T-helper 17 cell (primary cell): ENCODE measurements around the gene OR1A2. TPM values are rescaled to one million over a fixed set of nuclear protein-coding genes. Genes with fewer than 3 reads are reported as not detected.
"Not testable (repeated sequence)": the region's sequence is repeated elsewhere in the genome, so short reads cannot be mapped to it uniquely, and the experiment has no call there.

Experiments used
- ATAC-seq: fragments of 150-1000 bp; cut with Tn5 transposase; 2 replicates; pipeline ENCODE4 v1.10.0; 2021; ENCODE audit warnings: mild to moderate bottlenecking, moderate library complexity
- DNase-seq, 3 donors: peaks; one replicate each; pipeline versions ENCODE4 v3.0.0 to v3.0.0-alpha.2; 2020 to 2021
- H3K9me3 ChIP-seq: one replicate; pipeline ENCODE4 v1.7.0; 2013; ENCODE audit warnings: low read length, mild to moderate bottlenecking; ENCODE audit not compliant: control insufficient read depth, poor library complexity, severe bottlenecking
- H3K27ac Mint-ChIP-seq: one replicate; pipeline ENCODE4 v1.8.0; 2022; ENCODE audit warnings: mild to moderate bottlenecking, moderate library complexity, mixed read lengths
- H3K27me3 Mint-ChIP-seq: one replicate; pipeline ENCODE4 v1.8.0; 2022; ENCODE audit warnings: mixed read lengths
- H3K36me3 Mint-ChIP-seq: one replicate; pipeline ENCODE4 v1.8.0; 2022; ENCODE audit warnings: low read depth, mixed read lengths
- H3K4me1 Mint-ChIP-seq: one replicate; pipeline ENCODE4 v1.8.0; 2022; ENCODE audit warnings: mild to moderate bottlenecking, mixed read lengths
- H3K4me3 Mint-ChIP-seq: one replicate; pipeline ENCODE4 v1.8.0; 2022; ENCODE audit warnings: mild to moderate bottlenecking, moderate library complexity, mixed read lengths
- total RNA-seq, 4 donors: library from RNA in 2 of 4; stranded (reverse) in 2 of 4; gene quantifications; one replicate each; pipeline ENCODE4 v1.2.3 and lab custom pipeline; 2022 to 2026

The OR1A2 gene
- not detected for total RNA-seq
- 0 reads per million in 2 donors for total RNA-seq (lab: John Stamatoyannopoulos, UW)

GRCh38 chr17:3197219-3197618, at the start of gene OR1A2:
Gene OR1A2 (plus strand): TSS chr17:3197519. CDS start chr17:3197519, 0 bp downstream.
- Mint-ChIP-seq H3K27ac (no peak within 1 kb of the TSS), H3K36me3 (no peaks in the 10 kb centered on the region), H3K4me1 (no peaks in the 10 kb centered on the region), H3K27me3 (peaks cover 23% of the 10 kb centered on the region), H3K4me3 (no peak within 1 kb of the TSS)
- ATAC-seq (no peak), DNase-seq (no peak)
- H3K9me3 ChIP-seq: peaks cover 5% of the 10 kb centered on the region

- Mint-ChIP-seq H3K27me3 (peaks cover 46% of the 10 kb centered on the region), H3K4me3 (no peak overlapping the region), H3K36me3 (peaks cover 2% of the 10 kb centered on the region), H3K4me1 (no peaks in the 10 kb centered on the region), H3K27ac (no peak overlapping the region)
- no peak for DNase-seq
- ATAC-seq: no peak
- no peaks in the 10 kb centered on the region for H3K9me3 ChIP-seq
Measured at GRCh38 chr17:3157218-3157617, 40.1 kb upstream of the OR1A2 start.

- Mint-ChIP-seq H3K27ac (no peak overlapping the region), H3K4me1 (no peaks in the 10 kb centered on the region), H3K36me3 (peaks cover 6% of the 10 kb centered on the region), H3K27me3 (peaks cover 42% of the 10 kb centered on the region), H3K4me3 (no peak overlapping the region)
- H3K9me3 ChIP-seq: no peaks in the 10 kb centered on the region
- ATAC-seq (no peak), DNase-seq (no peak)
Measured at GRCh38 chr17:3167574-3167973, 29.7 kb upstream of the OR1A2 start.

GRCh38 chr17:3189961-3190360, 7.4 kb upstream of the OR1A2 start:
- Mint-ChIP-seq H3K4me3 (no peak overlapping the region), H3K27me3 (peaks cover 25% of the 10 kb centered on the region), H3K27ac (no peak overlapping the region), H3K36me3 (no peaks in the 10 kb centered on the region), H3K4me1 (no peaks in the 10 kb centered on the region)
- ATAC-seq (no peak), DNase-seq (no peak)
- no peaks in the 10 kb centered on the region for H3K9me3 ChIP-seq

- no peaks in the 10 kb centered on the region for H3K9me3 ChIP-seq
- Mint-ChIP-seq H3K27ac (no peak within 1 kb of the TSS), H3K36me3 (no peaks in the 10 kb centered on the region), H3K27me3 (peaks cover 27% of the 10 kb centered on the region), H3K4me3 (no peak within 1 kb of the TSS), H3K4me1 (no peaks in the 10 kb centered on the region)
- ATAC-seq: no peak
- DNase-seq: no peak
Measured at GRCh38 chr17:3207367-3207766, 10.0 kb downstream of the OR1A2 start, which contains the start of gene OR1A1. Gene OR1A1 (plus strand): TSS chr17:3207667. CDS start chr17:3215621, 7,954 bp downstream.

GRCh38 chr17:3208484-3208883, 11.2 kb downstream of the OR1A2 start:
- no peaks in the 10 kb centered on the region for H3K9me3 ChIP-seq
- Mint-ChIP-seq H3K36me3 (no peaks in the 10 kb centered on the region), H3K27me3 (peaks cover 34% of the 10 kb centered on the region), H3K27ac (no peak overlapping the region), H3K4me1 (no peaks in the 10 kb centered on the region), H3K4me3 (no peak overlapping the region)
- DNase-seq (no peak), ATAC-seq (no peak)

- H3K9me3 ChIP-seq: no peaks in the 10 kb centered on the region
- ATAC-seq (no peak), DNase-seq (no peak)
- H3K27me3 Mint-ChIP-seq: peaks cover 23% of the 10 kb centered on the region
- peaks cover 3% of the 10 kb centered on the region for H3K4me1 Mint-ChIP-seq
- peaks cover 2% of the 10 kb centered on the region for H3K36me3 Mint-ChIP-seq
- H3K4me3 Mint-ChIP-seq: no peak overlapping the region
- H3K27ac Mint-ChIP-seq: no peak overlapping the region
Measured at GRCh38 chr17:3213001-3213400, 15.7 kb downstream of the OR1A2 start.

- H3K27me3 Mint-ChIP-seq: peaks cover 23% of the 10 kb centered on the region
- no peak overlapping the region for H3K4me3 Mint-ChIP-seq
- no peak overlapping the region for H3K27ac Mint-ChIP-seq
- no peak for DNase-seq
- H3K4me1 Mint-ChIP-seq: peaks cover 3% of the 10 kb centered on the region
- H3K9me3 ChIP-seq: no peaks in the 10 kb centered on the region
- peaks cover 2% of the 10 kb centered on the region for H3K36me3 Mint-ChIP-seq
- ATAC-seq: no peak
Measured at GRCh38 chr17:3213587-3213986, 16.3 kb downstream of the OR1A2 start.

- H3K4me3 Mint-ChIP-seq, H3K27ac Mint-ChIP-seq, H3K27me3 Mint-ChIP-seq, H3K36me3 Mint-ChIP-seq, H3K9me3 ChIP-seq, ATAC-seq, DNase-seq: not testable (repeated sequence)
- H3K4me1 Mint-ChIP-seq: peaks cover 12% of the 10 kb centered on the region
Measured at GRCh38 chr17:3219978-3220377, 22.7 kb downstream of the OR1A2 start.

- Mint-ChIP-seq H3K36me3 (no peaks in the 10 kb centered on the region), H3K4me1 (peaks cover 12% of the 10 kb centered on the region), H3K27me3 (peaks cover 5% of the 10 kb centered on the region), H3K27ac (no peak overlapping the region), H3K4me3 (peak overlapping the region; percentile 50)
- ATAC-seq (no peak), DNase-seq (no peak)
- no peaks in the 10 kb centered on the region for H3K9me3 ChIP-seq
Measured at GRCh38 chr17:3221850-3222249, 24.5 kb downstream of the OR1A2 start.

- DNase-seq (no peak), ATAC-seq (no peak)
- Mint-ChIP-seq H3K36me3 (no peaks in the 10 kb centered on the region), H3K4me3 (peak overlapping the region; percentile 50), H3K27ac (peak overlapping the region; percentile 44), H3K27me3 (peaks cover 5% of the 10 kb centered on the region), H3K4me1 (peaks cover 12% of the 10 kb centered on the region)
- no peaks in the 10 kb centered on the region for H3K9me3 ChIP-seq
Measured at GRCh38 chr17:3222505-3222904, 25.2 kb downstream of the OR1A2 start.

- not testable (repeated sequence) for ATAC-seq, DNase-seq, H3K36me3 Mint-ChIP-seq, H3K9me3 ChIP-seq, H3K27ac Mint-ChIP-seq, H3K4me3 Mint-ChIP-seq, H3K27me3 Mint-ChIP-seq
- H3K4me1 Mint-ChIP-seq: peaks cover 12% of the 10 kb centered on the region
Measured at GRCh38 chr17:3224721-3225352, 27.5 kb downstream of the OR1A2 start.

GRCh38 chr17:3232300-3232699, 35.0 kb downstream of the OR1A2 start:
- not testable (repeated sequence) for ATAC-seq, H3K27ac Mint-ChIP-seq

GRCh38 chr17:3238685-3239084, 41.4 kb downstream of the OR1A2 start:
- not testable (repeated sequence) for ATAC-seq, H3K27ac Mint-ChIP-seq, DNase-seq, H3K4me3 Mint-ChIP-seq, H3K36me3 Mint-ChIP-seq, H3K4me1 Mint-ChIP-seq, H3K9me3 ChIP-seq, H3K27me3 Mint-ChIP-seq

More at GRCh38 chr17:3232300-3232699, 35.0 kb downstream of the OR1A2 start:
- H3K9me3 ChIP-seq, DNase-seq, H3K4me1 Mint-ChIP-seq, H3K36me3 Mint-ChIP-seq, H3K27me3 Mint-ChIP-seq, H3K4me3 Mint-ChIP-seq: not testable (repeated sequence)
